ENCODE data around the gene P2RY2.
"Not testable (repeated sequence)": the region's sequence is repeated elsewhere in the genome, so short reads cannot be mapped to it uniquely, and the experiment has no call there.

Gene P2RY2

DNA sequence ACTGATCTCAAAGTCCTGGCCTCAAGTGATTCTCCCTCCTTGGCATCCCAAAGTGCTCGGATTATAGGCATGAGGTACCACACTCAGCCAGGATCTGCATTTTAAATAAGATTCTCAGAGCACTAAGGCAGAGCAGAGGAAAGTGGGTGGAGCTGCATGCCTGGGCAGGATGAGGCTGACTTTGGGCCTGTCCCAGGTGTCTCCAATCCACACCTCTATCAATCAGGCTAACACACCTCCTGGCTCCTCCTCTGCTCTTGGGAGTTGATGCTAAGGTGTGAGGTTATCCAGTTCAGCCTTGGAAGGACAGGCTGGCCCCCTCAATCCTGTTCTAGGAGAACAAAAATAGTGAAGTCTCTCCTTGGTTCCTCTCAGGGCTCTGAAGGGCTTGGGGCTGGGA, 30.2 kb upstream of the P2RY2 start:
- DNase-seq (ENCODE audit: low read depth in 2 of 3, low spot score in 1 of 3) = no peak

- no peak for DNase-seq (ENCODE audit: low read depth in 2 of 3, low spot score in 1 of 3)
Measured at GRCh38 chr11:73188301-73188700, 29.8 kb upstream of the P2RY2 start.

DNA sequence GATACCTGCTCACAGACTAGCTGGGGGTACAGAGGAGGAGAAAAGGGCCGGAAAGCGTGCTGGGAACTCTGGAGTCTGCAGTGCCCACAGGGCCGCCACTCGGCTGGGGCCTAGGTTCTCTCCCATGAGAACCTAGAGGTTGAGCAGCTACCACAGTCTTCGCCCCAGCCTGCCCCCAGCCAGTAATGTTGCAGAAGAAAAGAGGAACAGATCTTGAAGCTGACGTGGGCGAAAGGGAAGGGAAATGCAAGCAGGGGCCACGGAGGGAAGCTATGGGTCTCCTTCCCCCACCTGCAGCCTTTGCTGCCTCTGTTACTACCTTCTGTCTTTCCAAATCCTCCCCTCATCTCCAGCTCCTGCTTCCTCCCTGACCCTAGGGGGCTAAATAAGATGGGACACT, 28.8 kb upstream of the P2RY2 start:
- no peak for DNase-seq (ENCODE audit: low read depth in 2 of 3, low spot score in 1 of 3)

GRCh38 chr11:73189723-73190556, 28.1 kb upstream of the P2RY2 start:
- DNase-seq (ENCODE audit: low read depth in 2 of 3, low spot score in 1 of 3) = no peak

DNA sequence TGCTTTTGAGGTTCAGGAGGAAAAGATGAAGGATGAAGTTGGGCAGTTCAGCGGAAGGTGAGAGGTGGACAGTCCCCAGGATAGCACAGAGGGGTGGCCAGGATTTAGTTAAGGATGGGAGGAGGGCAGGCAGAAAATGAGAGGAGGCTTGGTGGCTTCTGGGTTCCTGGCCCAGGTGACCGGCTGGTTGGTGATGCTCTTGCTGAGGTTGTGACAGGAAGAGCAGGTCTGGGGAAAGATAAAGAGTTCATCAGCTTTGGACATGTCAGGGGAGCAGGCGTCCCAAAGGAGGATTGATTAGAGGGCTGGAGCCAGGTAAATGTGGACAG, 27.6 kb upstream of the P2RY2 start:
- no peak for DNase-seq (ENCODE audit: low read depth in 2 of 3, low spot score in 1 of 3)

DNA sequence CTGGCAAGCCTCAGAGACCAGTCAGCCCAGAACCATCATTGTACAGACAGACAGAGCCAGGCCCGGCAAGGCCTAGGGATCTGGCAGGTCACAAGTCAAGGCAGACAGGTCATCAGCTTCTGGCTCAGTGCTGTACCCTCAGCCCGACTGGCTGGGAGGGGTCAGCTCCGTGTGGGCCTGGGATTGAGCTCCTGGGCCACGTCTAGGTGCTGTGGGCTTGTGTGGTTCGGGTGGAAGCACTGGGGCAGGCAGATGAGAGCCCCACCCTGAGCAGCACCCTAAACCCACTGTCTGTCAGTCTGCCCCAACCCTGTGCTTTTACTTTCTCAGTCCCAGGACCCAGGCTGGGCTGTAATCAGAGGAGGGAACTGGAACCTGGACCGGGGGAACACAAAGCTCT, 26.9 kb upstream of the P2RY2 start:
- DNase-seq (ENCODE audit: low read depth in 2 of 3, low spot score in 1 of 3) = no peak

GRCh38 chr11:73192272-73192671, 25.8 kb upstream of the P2RY2 start:
- no peak for DNase-seq (ENCODE audit: low read depth in 2 of 3, low spot score in 1 of 3)

DNA sequence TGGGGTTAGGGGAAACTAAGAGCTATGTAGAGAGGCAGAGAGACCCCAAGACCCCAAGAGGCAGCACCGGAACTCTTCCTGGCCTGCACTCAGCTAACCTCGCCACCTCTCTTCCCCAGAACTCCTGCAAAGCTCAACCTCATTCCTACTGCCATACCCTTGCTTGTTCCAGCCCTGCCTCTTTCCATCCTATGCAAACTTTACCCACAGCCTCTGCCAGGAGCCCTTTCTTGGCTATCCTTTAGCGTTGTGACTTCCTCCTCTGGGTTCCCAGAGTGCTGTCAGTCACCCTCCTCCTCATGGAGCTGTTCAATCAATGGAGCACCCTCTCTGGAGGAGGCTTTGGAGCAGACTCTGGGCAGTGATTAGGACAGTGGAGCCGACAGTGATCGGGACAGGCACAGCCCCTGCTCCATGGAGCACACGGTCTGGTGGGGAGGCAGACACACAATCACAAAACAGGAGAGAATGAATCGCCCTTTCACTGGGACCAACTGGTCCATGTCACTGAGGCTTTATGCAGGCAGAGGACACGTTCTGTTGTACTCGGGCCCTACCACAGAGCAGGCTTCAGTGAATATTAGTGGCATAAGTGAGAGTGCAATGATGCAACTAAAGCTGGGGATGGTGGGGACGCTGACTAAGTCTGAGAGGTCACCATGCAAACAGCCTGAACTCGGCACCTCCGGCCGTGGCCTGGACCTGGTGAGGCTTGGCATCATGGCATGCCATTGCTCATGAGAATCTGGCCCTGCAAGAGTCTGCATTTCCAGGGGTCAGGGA, 24.6 kb upstream of the P2RY2 start:
- no peak for DNase-seq (ENCODE audit: low read depth in 2 of 3, low spot score in 1 of 3)

- DNase-seq (ENCODE audit: low read depth in 2 of 3, low spot score in 1 of 3) = no peak
Measured at GRCh38 chr11:73194034-73194507, 24.0 kb upstream of the P2RY2 start.

DNA sequence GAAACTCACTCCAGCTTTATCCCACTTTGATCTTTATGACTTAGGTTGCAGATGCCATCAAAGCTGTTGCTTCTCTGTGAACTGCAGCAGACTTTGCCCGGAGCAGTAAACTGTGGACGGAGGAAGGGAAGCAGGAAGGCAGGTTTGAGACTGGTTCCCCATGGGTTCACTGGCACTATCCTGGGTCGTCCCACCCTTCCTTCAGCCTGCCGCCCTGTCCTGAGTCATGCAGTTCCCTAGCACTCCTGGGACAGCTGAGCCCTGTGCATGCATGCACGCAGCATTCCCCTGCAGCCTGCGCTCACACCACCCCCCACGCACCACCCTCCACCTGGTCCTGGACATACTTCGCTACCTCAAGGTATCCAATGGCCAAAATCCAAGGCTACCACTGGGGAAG, 23.5 kb upstream of the P2RY2 start:
- no peak for DNase-seq (ENCODE audit: low read depth in 2 of 3, low spot score in 1 of 3)

- DNase-seq (ENCODE audit: low read depth in 2 of 3, low spot score in 1 of 3) = no peak
Measured at GRCh38 chr11:73195191-73196007, 22.7 kb upstream of the P2RY2 start.

DNA sequence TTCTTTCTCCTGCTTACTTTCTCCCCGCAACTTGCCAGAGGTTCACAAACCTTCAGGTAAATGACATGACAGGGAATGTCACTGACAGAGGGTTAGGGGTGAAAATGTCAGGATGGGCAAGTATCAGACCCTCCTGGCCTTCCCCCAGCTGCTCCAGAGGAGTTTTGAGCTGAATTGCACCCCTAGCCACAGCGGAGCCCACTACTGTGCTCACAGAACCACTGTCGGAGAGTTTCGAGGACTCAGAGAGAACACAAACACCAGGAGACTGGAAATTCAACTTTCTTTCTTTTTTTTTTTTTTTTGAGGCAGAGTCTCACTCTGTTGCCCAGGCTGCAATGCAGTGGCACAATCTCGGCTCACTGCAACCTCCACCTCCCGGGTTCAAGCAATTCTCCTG, 21.5 kb upstream of the P2RY2 start:
- no peak for DNase-seq (ENCODE audit: low read depth in 2 of 3, low spot score in 1 of 3)

- no peak for DNase-seq (ENCODE audit: low read depth in 2 of 3, low spot score in 1 of 3)
Measured at GRCh38 chr11:73197348-73197747, 20.7 kb upstream of the P2RY2 start.

DNA sequence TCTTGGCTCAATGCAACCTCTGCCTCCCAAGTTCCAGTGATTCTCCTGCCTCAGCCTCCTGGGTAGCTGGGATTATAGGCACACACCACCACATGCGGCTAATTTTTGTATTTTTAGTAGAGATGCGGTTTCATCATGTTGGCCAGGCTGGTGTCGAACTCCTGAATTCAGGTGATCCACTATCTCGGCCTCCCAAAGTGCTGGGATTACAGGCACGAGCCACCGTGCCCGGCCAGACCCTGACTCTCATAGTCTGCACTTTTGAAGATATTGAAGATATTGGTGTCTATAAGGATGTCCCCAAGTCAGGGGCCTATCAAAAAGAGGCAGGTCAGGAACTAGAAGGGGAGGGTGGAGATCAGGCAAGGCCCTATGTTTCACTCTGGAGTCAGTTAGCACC, 20.3 kb upstream of the P2RY2 start:
- DNase-seq (ENCODE audit: low read depth in 2 of 3, low spot score in 1 of 3) = not testable (repeated sequence)

- no peak for DNase-seq (ENCODE audit: low read depth in 2 of 3, low spot score in 1 of 3)
Measured at GRCh38 chr11:73198677-73199076, 19.4 kb upstream of the P2RY2 start.

DNA sequence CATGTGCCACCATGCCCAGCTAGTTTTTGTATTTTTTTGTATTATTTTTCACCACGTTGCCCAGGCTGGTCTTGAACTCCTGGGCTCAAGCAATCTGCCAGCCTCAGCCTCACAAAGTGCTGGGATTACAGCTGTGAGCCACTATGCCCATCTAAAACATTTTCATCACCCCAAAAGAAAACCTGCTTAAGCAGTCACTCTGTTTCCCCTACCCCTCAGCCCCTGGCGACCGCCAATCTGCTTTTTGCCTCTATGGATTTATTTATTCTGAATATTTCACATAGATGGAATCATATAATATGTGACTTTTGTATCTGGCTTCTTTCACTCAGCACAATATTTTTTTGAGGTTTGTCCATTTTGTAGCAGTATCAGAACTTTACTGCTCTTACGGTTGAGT, 18.6 kb upstream of the P2RY2 start:
- no peak for DNase-seq (ENCODE audit: low read depth in 2 of 3, low spot score in 1 of 3)

DNA sequence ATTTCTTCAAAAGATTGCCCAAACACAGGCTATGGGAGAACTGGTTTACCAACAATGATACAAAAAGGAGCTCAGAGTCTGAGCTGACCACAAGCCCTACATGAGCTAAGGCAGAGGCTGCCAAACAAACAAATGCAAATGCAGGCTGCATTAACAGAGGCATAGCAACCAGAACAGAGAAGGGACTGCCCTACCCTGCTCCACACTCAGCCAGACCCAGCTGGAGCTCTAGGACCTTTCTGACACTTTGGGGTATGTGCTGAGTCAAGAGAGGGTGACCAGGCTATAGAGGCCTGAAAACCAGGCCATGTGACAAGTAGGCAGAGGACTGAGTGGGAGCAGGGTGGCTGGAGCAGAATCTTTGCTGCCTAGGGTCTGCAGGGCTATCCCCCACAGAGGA, 17.8 kb upstream of the P2RY2 start:
- DNase-seq (ENCODE audit: low read depth in 2 of 3, low spot score in 1 of 3) = no peak

- DNase-seq (ENCODE audit: low read depth in 2 of 3, low spot score in 1 of 3) = no peak
Measured at GRCh38 chr11:73201249-73201648, 16.8 kb upstream of the P2RY2 start.

GRCh38 chr11:73201888-73202780, 15.9 kb upstream of the P2RY2 start:
- DNase-seq (ENCODE audit: low read depth in 2 of 3, low spot score in 1 of 3) = no peak

DNA sequence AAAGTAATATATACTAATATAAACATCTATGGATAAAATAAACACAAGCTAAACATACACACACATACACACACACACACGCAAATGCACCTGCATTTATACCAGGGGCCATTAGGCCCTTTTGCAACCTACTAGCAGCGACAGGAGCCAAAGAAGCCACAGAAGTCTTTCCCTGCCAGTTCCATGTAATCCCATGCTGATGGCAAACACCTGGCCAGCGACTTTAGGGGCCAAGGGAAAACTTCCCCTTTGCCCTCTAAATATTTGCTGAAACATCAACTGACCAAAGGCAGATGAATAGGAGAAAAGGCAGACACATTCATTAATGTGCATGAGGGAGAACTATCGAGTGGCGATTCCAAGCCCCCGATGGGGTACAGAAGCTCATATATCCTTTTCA, 14.8 kb upstream of the P2RY2 start:
- DNase-seq (ENCODE audit: low read depth in 2 of 3, low spot score in 1 of 3) = no peak

DNA sequence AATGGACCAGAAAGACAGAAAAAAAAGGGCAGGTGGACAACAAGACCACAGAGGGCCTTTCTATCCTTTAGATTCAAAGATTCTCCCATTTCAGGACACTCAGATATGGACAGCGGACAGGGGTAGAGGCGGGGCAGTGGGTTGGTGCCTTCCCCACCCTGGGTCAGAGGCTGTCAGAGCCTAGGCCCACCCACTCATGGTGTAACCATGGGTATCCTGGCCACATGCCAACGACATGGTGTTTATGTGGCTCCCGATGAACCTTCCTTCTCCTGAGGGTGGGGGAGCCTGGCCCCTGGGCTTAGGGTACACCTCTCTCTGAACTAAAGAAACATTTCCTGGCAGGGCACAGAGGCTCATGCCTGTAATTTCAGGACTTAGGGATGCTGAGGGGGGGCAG, 14.3 kb upstream of the P2RY2 start:
- no peak for DNase-seq (ENCODE audit: low read depth in 2 of 3, low spot score in 1 of 3)

All from stimulated activated CD4-positive, alpha-beta T cell treated with anti-CD3 and anti-CD28 coated beads, Interleukin-12 subunit alpha, Interleukin-12 subunit beta, amount 100 ng/mL, for 48 hours (primary cell).